ENCODE measurements around the gene DEUP1. TPM values are rescaled to one million over a fixed set of nuclear protein-coding genes. Genes with fewer than 3 reads are reported as not detected.
"Not testable (repeated sequence)": the region's sequence is repeated elsewhere in the genome, so short reads cannot be mapped to it uniquely, and the experiment has no call there.

Gene DEUP1
- polyA plus RNA-seq, 4 donors: 0.91 to 1.2 (median 1.1) TPM

DNA sequence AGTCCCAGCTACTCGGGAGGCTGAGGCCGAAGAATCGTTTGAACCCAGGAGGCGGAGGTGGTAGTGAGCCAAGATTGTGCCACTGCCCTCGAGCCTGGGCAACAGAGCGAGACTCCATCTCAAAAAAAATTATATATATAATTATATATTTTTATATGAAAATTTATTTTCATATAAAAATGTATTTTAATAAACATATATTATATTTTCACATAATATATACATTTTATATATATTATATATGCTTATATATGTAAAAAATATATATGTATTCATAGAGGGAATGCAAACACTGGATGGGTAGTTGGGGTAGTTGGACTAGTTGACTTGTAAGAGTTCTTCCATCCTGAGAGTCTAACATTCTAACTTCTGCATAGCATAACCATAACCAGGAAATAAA is 20.3 kb downstream of the DEUP1 start:
- no peak for DNase-seq (ENCODE audit: low read depth in 4 of 4, low spot score in 2 of 4)

GRCh38 chr11:93359396-93359795 is 28.9 kb downstream of the DEUP1 start:
- DNase-seq (ENCODE audit: low read depth in 4 of 4, low spot score in 2 of 4): no peak

DNA sequence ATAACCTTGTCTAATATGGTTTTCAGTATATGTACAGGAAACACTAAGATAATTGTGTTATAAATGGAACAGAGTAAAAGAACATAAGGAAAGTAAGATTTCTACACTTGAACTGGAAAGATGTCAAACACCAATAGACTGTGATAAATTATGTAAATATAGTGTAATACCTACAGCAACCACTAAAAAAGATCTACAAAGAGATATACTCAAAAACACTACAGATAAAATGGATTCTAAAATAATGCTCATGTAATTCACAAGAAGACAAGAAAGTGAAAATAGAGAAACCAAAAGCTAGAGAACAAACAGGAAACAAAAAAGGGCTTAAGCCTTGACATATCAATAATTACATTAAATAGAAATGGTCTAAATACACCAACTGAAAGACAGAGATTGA is 30.9 kb downstream of the DEUP1 start:
- no peak for DNase-seq (ENCODE audit: low read depth in 4 of 4, low spot score in 2 of 4)

DNA sequence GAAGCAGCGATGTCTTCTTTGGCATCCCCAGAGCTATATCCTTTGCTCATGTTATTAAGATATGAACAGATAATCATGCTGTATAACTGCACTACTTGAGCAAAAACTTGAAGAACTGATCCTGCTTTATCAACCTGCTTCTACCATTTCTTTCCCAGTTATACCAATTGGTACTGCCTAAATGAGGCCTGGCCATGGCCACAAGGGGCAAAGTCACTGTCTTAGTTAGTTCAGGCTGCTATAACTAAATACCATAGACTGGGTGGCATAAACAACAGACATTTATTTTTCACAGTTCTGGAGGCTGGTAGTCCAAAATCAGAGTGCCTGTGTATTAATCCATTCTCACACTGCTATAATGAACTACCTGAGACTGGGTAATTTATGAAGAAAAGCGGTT is 37.5 kb downstream of the DEUP1 start:
- DNase-seq (ENCODE audit: low read depth in 4 of 4, low spot score in 2 of 4): no peak

DNA sequence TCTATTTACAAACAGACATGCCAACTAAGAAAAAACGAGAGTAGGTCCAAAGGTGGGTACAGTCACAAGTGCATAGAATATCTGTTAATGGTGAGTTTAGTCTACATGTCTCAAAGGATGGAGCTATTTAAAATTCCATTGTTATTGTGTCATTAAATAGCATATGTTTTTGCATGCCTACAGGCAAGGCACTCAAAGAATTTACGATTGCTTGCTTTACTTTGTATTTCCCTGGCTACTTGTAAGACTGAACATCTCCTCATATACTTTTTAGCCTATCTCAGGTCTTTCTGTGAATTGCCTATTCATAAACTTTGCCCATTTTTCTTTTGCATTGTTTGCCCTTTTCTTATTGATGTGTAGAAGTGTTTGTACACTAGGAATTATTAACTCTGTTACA is 39.7 kb downstream of the DEUP1 start:
- no peak for DNase-seq (ENCODE audit: low read depth in 4 of 4, low spot score in 2 of 4)

GRCh38 chr11:93389737-93390136 is 59.2 kb downstream of the DEUP1 start:
- DNase-seq (ENCODE audit: low read depth in 4 of 4, low spot score in 2 of 4): no peak

GRCh38 chr11:93392867-93393266 is 62.3 kb downstream of the DEUP1 start:
- no peak for DNase-seq (ENCODE audit: low read depth in 4 of 4, low spot score in 2 of 4)

- DNase-seq (ENCODE audit: low read depth in 4 of 4, low spot score in 2 of 4): no peak
Observed at GRCh38 chr11:93393386-93393785, 62.8 kb downstream of the DEUP1 start.

DNA sequence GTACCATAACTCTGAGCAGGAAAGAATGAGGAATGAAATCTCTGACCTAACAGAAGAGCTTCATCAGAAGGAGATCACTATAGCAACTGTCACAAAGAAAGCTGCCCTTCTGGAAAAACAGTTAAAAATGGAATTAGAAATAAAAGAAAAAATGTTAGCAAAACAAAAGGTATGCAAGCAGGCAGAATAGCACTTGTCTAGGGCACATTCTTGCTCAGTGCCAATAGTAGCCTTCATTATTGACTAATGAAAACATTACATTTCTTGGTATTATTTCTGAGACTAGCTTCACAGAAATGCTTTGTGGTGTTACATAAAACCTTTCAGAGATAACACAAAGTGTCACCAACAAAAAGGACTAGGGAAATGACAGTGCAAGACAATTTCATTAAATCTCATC is 63.9 kb downstream of the DEUP1 start:
- no peak for DNase-seq (ENCODE audit: low read depth in 4 of 4, low spot score in 2 of 4)

- no peak for DNase-seq (ENCODE audit: low read depth in 4 of 4, low spot score in 2 of 4)
Observed at GRCh38 chr11:93396316-93396715, 65.8 kb downstream of the DEUP1 start.

GRCh38 chr11:93403930-93404329 is 73.4 kb downstream of the DEUP1 start:
- DNase-seq (ENCODE audit: low read depth in 4 of 4, low spot score in 2 of 4): no peak

DNA sequence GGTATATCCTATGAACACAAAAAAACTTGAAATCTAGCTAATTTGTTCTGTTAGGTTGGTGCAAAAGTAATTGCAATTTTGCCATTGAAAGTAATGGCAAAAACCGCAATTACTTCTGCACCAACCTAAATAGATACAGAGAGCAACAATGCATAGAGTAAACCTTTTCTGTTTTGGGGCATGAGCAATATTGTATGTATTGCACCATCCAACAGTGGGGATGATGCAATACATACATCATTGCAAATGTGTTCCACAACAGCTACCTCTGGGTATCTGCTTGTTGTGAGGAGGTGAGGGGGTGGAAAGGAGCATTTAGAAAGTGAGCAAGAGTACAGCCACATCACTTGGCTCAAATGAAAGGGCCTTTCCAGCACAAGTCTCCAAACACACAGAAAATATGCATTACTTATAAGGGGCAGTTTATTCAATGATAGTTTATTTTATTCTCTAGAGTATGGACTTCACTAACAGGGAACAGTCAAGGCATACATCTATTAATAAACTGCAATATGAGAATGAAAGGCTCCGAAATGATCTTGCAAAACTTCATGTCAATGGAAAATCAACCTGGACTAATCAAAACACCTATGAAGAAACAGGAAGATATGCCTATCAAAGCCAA is 77.3 kb downstream of the DEUP1 start:
- no peak for DNase-seq (ENCODE audit: low read depth in 4 of 4, low spot score in 2 of 4)

DNA sequence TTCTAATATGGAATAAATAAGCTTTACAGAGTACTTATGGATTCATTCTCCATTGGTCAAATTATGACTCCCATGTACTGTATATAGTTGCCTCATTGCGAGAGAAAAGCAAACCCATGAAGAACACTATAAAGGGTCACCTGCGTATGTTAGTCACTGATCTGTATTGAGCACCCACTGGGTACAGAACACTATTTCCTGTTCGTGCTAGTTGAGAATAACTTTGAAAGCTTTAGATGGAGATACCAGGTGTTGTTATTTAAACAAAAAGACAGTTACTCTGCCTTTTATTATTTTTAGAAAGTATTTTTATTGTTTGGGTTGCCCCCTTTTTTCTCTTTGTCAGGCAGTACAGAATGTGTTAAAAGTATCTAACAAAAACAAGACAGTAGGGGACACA is 79.9 kb downstream of the DEUP1 start:
- no peak for DNase-seq (ENCODE audit: low read depth in 4 of 4, low spot score in 2 of 4)

- no peak for DNase-seq (ENCODE audit: low read depth in 4 of 4, low spot score in 2 of 4)
Observed at GRCh38 chr11:93411705-93412104, 81.2 kb downstream of the DEUP1 start.

DNA sequence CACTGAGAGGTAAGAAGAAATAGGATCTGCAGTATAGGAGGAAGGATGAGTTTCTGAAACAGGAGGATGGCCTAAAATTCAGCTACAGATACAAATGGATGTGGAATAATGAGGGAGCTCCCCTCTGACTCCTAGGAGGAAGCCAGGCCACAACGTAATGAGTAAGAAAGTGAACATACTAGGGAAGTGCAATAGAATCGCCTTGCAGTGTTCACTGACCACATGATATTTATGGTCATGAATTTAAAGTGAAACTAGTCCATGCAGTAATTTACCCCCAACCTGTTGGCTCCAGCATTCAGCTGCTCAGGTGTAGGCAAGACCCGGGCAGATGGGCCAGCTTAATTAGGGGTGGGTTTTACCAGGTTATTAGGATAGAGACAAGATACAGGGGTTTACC is 101.7 kb downstream of the DEUP1 start:
- DNase-seq (ENCODE audit: low read depth in 4 of 4, low spot score in 2 of 4): no peak

- DNase-seq (ENCODE audit: low read depth in 4 of 4, low spot score in 2 of 4): not testable (repeated sequence)
Observed at GRCh38 chr11:93443232-93443631, 112.7 kb downstream of the DEUP1 start.

- DNase-seq (ENCODE audit: low read depth in 4 of 4, low spot score in 2 of 4): peak in 3 of 4 donors; percentile 11 to 25 (median 20)
Observed at GRCh38 chr11:93444617-93445073, 114.1 kb downstream of the DEUP1 start.

- DNase-seq (ENCODE audit: low read depth in 4 of 4, low spot score in 2 of 4): no peak
Observed at GRCh38 chr11:93458286-93458685, 127.7 kb downstream of the DEUP1 start.

GRCh38 chr11:93463666-93464065 is 133.1 kb downstream of the DEUP1 start:
- DNase-seq (ENCODE audit: low read depth in 4 of 4, low spot score in 2 of 4): not testable (repeated sequence)

- no peak for DNase-seq (ENCODE audit: low read depth in 4 of 4, low spot score in 2 of 4)
Observed at GRCh38 chr11:93464927-93465540, 134.5 kb downstream of the DEUP1 start.

- DNase-seq (ENCODE audit: low read depth in 4 of 4, low spot score in 2 of 4): no peak
Observed at GRCh38 chr11:93467054-93467453, 136.5 kb downstream of the DEUP1 start.

DNA sequence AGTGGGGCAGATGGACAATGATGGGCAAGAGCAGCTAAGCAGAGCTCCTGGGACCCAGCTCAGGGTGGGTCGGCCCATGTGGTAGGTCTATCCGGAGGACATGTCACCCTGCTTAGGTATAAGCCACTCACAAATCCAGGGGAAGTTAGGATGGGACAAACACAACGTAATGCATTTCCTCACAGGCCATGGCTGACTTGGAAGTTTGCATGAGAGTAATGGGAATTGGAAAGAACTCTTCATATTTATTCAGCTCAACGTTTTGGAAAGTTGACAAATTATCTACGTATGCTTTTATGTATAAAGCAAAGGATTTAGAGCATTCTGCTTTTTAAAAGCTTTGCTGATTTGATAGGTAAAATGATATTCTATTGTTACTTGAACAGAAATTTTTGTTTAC is 137.7 kb downstream of the DEUP1 start:
- no peak for DNase-seq (ENCODE audit: low read depth in 4 of 4, low spot score in 2 of 4)

DNA sequence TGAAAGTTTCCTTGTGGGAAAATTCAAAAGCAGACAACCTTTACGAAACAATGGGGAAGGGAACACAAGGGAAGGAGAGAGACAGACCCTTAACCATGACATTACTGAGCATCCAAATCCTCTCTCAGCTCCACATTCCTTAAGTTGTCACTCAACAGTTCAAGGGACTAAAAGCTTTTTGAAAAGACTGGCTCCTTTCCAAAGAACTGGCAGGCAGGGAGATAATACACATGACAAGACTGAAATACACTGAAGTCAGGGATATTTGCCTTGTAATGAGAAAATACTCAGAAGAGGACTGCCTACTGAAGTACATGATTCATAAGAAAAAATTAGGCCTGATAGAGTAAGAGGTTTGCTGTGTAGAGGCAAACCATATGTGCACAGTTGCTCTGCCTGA is 143.6 kb downstream of the DEUP1 start:
- DNase-seq (ENCODE audit: low read depth in 4 of 4, low spot score in 2 of 4): no peak

Data from left renal cortex interstitium (tissue), 4 donors.